Loucy (cell line): ENCODE measurements around the gene DCAF11.

Experiments used
- CTCF ChIP-seq: fragments of 200-600 bp; sonication (generic); conservative IDR thresholded peaks from 2 replicates; pipeline ENCODE4 v1.5.1; 2014; ENCODE audit warnings: mild to moderate bottlenecking, antibody characterized with exemption, low read length
- EZH2phosphoT487 ChIP-seq: fragments of 200-600 bp; IDR thresholded peaks from 2 replicates; pipeline ENCODE4 v1.6.1; 2018; ENCODE audit warnings: antibody characterized with exemption, mild to moderate bottlenecking, moderate library complexity, borderline replicate concordance

- TF ChIP-seq CTCF = no peak
- TF ChIP-seq EZH2phosphoT487 = no peak
Observed at GRCh38 chr14:24132976-24133375, 18.4 kb downstream of the DCAF11 start.
